Common myeloid progenitor, CD34-positive (primary cell): Measurements from ENCODE around the gene KDM4C.
"Not testable (repeated sequence)": the region's sequence is repeated elsewhere in the genome, so short reads cannot be mapped to it uniquely, and the experiment has no call there.

Experiments used
- CTCF ChIA-PET: fragments of 350-600 bp; sonication (Branson Sonifier 250); formaldehyde crosslinking; loops from one replicate; lab custom pipeline; 2021; ENCODE audit warnings: antibody characterized with exemption; lab: Charles Lee
- POLR2A ChIA-PET: fragments of 350-600 bp; sonication (Branson Sonifier 250); formaldehyde crosslinking; loops from one replicate; lab custom pipeline; 2021; ENCODE audit warnings: antibody characterized with exemption; lab: Charles Lee
- DNase-seq, 3 donors: peaks; one replicate each; pipeline versions ENCODE4 v3.0.0 to v3.0.0-alpha.2; 2013
- H3K27ac ChIP-seq, 2 experiments: 1 replicate in 1 of 2; 2 replicates in 1 of 2; pipeline ENCODE4 v1.7.0; 2013; ENCODE audit warnings: inconsistent platforms in 2 of 2, low read length in 2 of 2, mild to moderate bottlenecking in 2 of 2, low read depth in 1 of 2, moderate library complexity in 1 of 2; ENCODE audit not compliant: severe bottlenecking in 2 of 2, insufficient read depth in 1 of 2, poor library complexity in 1 of 2
- H3K27me3 ChIP-seq, 5 experiments: replicated peaks in 2 of 5; 1 replicate in 3 of 5; 2 replicates in 2 of 5; pipeline versions ENCODE4 v1.6.1 to v1.7.0; 2013; ENCODE audit warnings: low read length in 4 of 5, mild to moderate bottlenecking in 2 of 5, moderate library complexity in 2 of 5, inconsistent platforms in 1 of 5; ENCODE audit not compliant: insufficient read depth in 5 of 5, control insufficient read depth in 4 of 5
- H3K36me3 ChIP-seq, 4 experiments: 1 replicate in 2 of 4; 2 replicates in 2 of 4; pipeline versions ENCODE4 v1.6.1 to v1.7.0; 2013; ENCODE audit warnings: low read length in 3 of 4, control low read depth in 1 of 4, mild to moderate bottlenecking in 1 of 4; ENCODE audit not compliant: control insufficient read depth in 4 of 4, insufficient read depth in 4 of 4
- H3K4me1 ChIP-seq, 4 experiments: 1 replicate in 3 of 4; 2 replicates in 1 of 4; pipeline versions ENCODE4 v1.6.1 to v1.7.1; 2013; ENCODE audit warnings: low read length in 3 of 4, mild to moderate bottlenecking in 3 of 4, control low read depth in 1 of 4, inconsistent platforms in 1 of 4, moderate library complexity in 1 of 4; ENCODE audit not compliant: control insufficient read depth in 4 of 4, insufficient read depth in 4 of 4; ENCODE audit errors: control extremely low read depth in 1 of 4
- H3K4me3 ChIP-seq, 7 experiments: 1 replicate in 4 of 7; 2 replicates in 3 of 7; pipeline versions ENCODE4 v1.5.1 to v1.7.0; 2013; ENCODE audit warnings: mild to moderate bottlenecking in 7 of 7, low read length in 6 of 7, moderate library complexity in 6 of 7, inconsistent platforms in 2 of 7, low read depth in 2 of 7, control low read depth in 1 of 7; ENCODE audit not compliant: insufficient read depth in 4 of 7, control insufficient read depth in 1 of 7; ENCODE audit errors: extremely low read depth in 1 of 7
- H3K9me3 ChIP-seq, 5 experiments: 1 replicate in 4 of 5; 2 replicates in 1 of 5; pipeline versions ENCODE4 v1.6.1 to v1.7.1; 2013; ENCODE audit warnings: low read length in 4 of 5, mild to moderate bottlenecking in 2 of 5, inconsistent platforms in 1 of 5, low read depth in 1 of 5, moderate library complexity in 1 of 5; ENCODE audit not compliant: control insufficient read depth in 4 of 5, insufficient read depth in 2 of 5; ENCODE audit errors: control extremely low read depth in 1 of 5
- WGBS: methylation state at CpG from one replicate; pipeline ENCODE4 v1.1.5; 2013; ENCODE audit not compliant: insufficient coverage; 5-methylcytosine and 5-hydroxymethylcytosine counted together

Gene KDM4C

DNA sequence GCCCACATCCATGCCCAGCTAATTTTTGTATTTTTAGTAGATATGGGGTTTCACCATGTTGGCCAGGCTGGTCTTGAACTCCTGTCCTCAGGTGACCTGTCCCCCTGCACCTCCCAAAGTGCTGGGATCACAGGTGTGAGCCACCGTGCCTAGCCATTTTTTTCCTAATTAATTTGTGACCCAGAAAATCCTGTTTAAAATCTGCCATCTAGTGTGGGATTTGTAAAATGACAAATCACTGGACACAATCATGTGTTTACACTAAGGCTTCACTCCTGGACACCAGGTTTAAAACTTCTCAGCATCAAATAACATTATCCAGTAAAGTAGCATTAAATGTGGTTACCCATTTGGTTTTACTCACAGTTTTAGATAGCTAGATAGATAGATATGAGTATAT lies 18.6 kb upstream of the KDM4C start:
- H3K27me3 ChIP-seq = no peaks in the 10 kb centered on the region

DNA sequence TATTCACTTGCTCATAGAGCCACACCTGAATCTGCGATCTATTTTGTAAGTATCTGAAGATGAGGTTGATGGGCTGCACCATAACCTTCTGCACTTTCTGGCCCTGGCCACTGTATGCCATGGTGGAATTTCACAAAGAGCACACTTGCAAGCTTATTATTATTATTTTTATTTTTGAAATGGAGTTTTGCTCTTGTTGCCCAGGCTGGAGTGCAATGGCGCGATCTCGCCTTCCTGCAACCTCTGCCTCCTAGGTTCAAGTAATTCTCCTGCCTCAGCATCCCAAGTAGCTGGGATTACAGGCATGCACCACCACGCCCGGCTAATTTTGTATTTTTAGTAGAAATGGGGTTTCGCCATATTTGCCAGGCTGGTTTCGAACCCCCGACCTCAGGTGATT lies 8.9 kb upstream of the KDM4C start:
- not testable (repeated sequence) for DNase-seq, H3K27me3 ChIP-seq, H3K4me1 ChIP-seq, H3K4me3 ChIP-seq, H3K27ac ChIP-seq, H3K9me3 ChIP-seq, H3K36me3 ChIP-seq
- 100% methylated on average over 4 of the region's 9 CpGs for WGBS
- ChIA-PET POLR2A (interaction anchor here (0.6 kb wide), 1 partner anchor 9 kb away, joined by 3 read pairs; the partner anchor contains the start of gene KDM4C), CTCF (interaction anchor here (1.0 to 5.1 kb wide), 2 partner anchors 10 to 27 kb away, joined by 3 to 14 read pairs; no protein-coding TSS in a partner anchor)

More for the DNA sequence above, 18.6 kb upstream of the KDM4C start:
- H3K4me1 ChIP-seq = no peaks in the 10 kb centered on the region
- ChIA-PET POLR2A (no interaction called here), CTCF (interaction anchor here (0.6 to 4.0 kb wide), 11 partner anchors 10 to 386 kb away, joined by 3 to 15 read pairs (median 4); no protein-coding TSS in a partner anchor)
- DNase-seq = peak in 2 of 3 donors; percentile 22 to 28
- H3K9me3 ChIP-seq = no peaks in the 10 kb centered on the region
- H3K27ac ChIP-seq = no peak overlapping the region
- no peak overlapping the region for H3K4me3 ChIP-seq
- H3K36me3 ChIP-seq = no peaks in the 10 kb centered on the region
- WGBS = no CpG with 5 or more reads among the region's 1 CpG

DNA sequence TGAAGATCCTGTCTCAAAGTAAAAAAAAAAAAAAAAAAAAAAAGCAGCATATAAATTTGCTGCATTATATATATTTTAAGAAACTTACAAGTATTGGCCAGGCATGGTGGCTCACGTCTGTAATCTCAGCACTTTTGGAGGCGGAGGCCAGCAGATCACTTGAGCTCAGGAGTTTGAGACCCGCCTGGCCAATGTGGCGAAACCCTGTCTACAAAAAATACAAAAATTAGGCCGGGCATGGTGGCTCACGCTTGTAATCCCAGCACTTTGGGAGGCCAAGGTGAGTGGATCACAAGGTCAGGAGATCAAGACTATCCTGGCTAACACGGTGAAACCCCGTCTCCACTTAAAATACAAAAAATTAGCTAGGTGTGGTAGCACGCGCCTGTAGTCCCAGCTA lies 2.9 kb upstream of the KDM4C start:
- H3K9me3 ChIP-seq, H3K4me3 ChIP-seq, H3K27ac ChIP-seq, H3K27me3 ChIP-seq, POLR2A ChIA-PET, CTCF ChIA-PET, DNase-seq, H3K36me3 ChIP-seq: not testable (repeated sequence)
- peaks cover 11 to 32% (median 19%) of the 10 kb centered on the region in 4 experiments for H3K4me1 ChIP-seq
- 98% methylated on average over 5 of the region's 10 CpGs for WGBS

DNA sequence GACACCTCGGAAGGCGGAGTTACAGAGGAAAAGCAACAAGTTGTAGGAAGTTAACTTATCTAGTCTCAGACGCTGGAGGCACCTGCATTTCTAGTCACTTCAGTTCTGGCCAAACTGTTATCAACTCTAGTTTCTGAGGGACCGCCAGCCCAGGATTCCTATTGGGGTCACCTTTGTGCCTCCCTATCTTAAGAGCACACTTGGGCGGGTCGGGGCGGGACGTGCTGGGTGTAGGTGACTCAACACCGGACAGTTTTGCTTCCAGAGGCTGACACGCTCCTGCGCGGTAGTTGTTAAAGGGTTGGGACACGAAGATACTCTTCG lies 679 bp upstream of the KDM4C start:
- H3K4me3 ChIP-seq = peak overlapping the region; percentile 57 to 97 (median 85)
- no peaks in the 10 kb centered on the region for H3K36me3 ChIP-seq
- peak in 2 of 3 donors; percentile 85 to 96 for DNase-seq
- peaks cover 8 to 25% (median 18%) of the 10 kb centered on the region in 4 experiments for H3K4me1 ChIP-seq
- 0% methylated on average over 10 of the region's 14 CpGs for WGBS
- no peaks in the 10 kb centered on the region for H3K9me3 ChIP-seq
- POLR2A ChIA-PET = interaction anchor here (0.8 to 1.4 kb wide), 3 partner anchors 8 to 344 kb away, joined by 3 read pairs; partner anchors contain the start of gene UHRF2
- peak overlapping the region; percentile 92 to 97 for H3K27ac ChIP-seq
- H3K27me3 ChIP-seq = no peaks in the 10 kb centered on the region
- CTCF ChIA-PET = interaction anchor here (1.0 to 2.1 kb wide), 6 partner anchors 12 to 172 kb away, joined by 3 to 6 read pairs (median 4); no protein-coding TSS in a partner anchor

DNA sequence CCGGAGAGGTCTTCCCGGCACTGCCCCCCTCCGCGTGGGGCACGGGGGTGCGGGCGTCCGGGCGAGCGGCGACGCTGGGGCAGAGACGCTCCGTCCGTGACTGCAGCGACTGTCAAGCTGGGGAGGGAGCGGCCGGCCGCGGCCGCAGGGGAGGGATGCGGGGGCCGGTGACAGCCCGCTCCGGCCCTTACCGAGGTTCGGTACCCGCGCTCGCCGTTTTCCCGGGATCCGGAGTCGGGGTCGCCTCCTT lies 400 bp downstream of the KDM4C start:
- Histone ChIP-seq H3K27me3 (no peaks in the 10 kb centered on the region), H3K27ac (peak overlapping the region; percentile 92 to 97), H3K36me3 (peaks cover 0 to 1% (median 0%) of the 10 kb centered on the region in 4 experiments), H3K4me1 (peaks cover 8 to 25% (median 18%) of the 10 kb centered on the region in 4 experiments), H3K9me3 (peaks cover 0 to 2% (median 0%) of the 10 kb centered on the region in 5 experiments), H3K4me3 (peak overlapping the region; percentile 57 to 97 (median 85))
- DNase-seq = no peak
- CTCF ChIA-PET = interaction anchor here (1.1 to 2.1 kb wide), 4 partner anchors 19 to 173 kb away, joined by 3 to 6 read pairs (median 4); no protein-coding TSS in a partner anchor
- 0% methylated on average over 35 of the region's 35 CpGs for WGBS
- POLR2A ChIA-PET = interaction anchor here (0.7 kb wide), 1 partner anchor 44 kb away, joined by 3 read pairs; no protein-coding TSS in a partner anchor

DNA sequence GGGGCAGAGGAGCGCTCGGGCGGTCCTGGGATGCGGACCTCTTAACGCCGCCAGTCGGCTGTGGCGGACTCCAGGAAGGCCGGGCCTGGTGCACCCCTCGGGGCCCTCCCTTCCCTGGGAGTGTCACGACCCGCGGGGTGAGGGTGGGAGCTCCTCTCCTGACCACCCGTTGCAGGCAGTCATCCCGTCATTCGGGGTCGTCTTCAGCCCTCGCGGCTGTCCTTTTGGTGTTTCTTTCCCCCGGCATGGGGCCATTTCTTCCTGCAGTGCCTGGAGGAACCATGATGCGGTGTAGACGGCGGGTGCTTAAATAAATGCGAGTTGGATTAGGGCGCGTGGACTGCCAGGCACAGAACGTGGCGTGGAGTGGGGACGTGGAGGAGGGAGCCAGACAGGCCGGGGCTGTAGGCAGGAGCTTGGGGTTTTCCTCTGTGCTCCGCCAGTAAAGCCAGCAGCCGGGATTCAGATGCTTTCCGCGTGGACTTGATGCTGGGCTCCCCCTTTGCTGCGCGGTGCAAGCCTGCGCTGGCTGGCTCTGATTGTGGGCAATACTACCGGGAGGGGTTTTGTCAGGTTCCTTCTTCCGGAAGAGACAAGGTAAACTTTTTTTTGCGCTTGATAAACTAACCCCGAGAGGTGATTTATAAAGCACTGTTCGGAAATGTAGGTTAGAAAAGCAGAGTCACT lies 868 bp downstream of the KDM4C start:
- CTCF ChIA-PET = interaction anchor here (1.1 to 1.4 kb wide), 2 partner anchors 19 to 59 kb away, joined by 3 read pairs; no protein-coding TSS in a partner anchor
- Histone ChIP-seq H3K9me3 (peaks cover 0 to 4% (median 0%) of the 10 kb centered on the region in 5 experiments), H3K27ac (peak overlapping the region; percentile 92 to 97), H3K4me1 (peaks cover 8 to 25% (median 18%) of the 10 kb centered on the region in 4 experiments), H3K27me3 (no peaks in the 10 kb centered on the region), H3K36me3 (peaks cover 0 to 2% (median 0%) of the 10 kb centered on the region in 4 experiments), H3K4me3 (peak overlapping the region; percentile 57 to 97 (median 85))
- POLR2A ChIA-PET = no interaction called here
- under 1% methylated on average over 36 of the region's 42 CpGs for WGBS
- DNase-seq = peak in 2 of 3 donors; percentile 47 to 83
